ENCODE measurements around the gene WIPF1. TPM values are rescaled to one million over a fixed set of nuclear protein-coding genes. Genes with fewer than 3 reads are reported as not detected.

WIPF1 gene
- polyA plus RNA-seq, 1 donor from 2014 or later: 120 TPM

- no peak overlapping the region for H3K27ac Mint-ChIP-seq
- H3K36me3 Mint-ChIP-seq: peaks cover 2% of the 10 kb centered on the region
Measured at GRCh38 chr2:174540893-174541292, 56.7 kb downstream of the WIPF1 start.

DNA sequence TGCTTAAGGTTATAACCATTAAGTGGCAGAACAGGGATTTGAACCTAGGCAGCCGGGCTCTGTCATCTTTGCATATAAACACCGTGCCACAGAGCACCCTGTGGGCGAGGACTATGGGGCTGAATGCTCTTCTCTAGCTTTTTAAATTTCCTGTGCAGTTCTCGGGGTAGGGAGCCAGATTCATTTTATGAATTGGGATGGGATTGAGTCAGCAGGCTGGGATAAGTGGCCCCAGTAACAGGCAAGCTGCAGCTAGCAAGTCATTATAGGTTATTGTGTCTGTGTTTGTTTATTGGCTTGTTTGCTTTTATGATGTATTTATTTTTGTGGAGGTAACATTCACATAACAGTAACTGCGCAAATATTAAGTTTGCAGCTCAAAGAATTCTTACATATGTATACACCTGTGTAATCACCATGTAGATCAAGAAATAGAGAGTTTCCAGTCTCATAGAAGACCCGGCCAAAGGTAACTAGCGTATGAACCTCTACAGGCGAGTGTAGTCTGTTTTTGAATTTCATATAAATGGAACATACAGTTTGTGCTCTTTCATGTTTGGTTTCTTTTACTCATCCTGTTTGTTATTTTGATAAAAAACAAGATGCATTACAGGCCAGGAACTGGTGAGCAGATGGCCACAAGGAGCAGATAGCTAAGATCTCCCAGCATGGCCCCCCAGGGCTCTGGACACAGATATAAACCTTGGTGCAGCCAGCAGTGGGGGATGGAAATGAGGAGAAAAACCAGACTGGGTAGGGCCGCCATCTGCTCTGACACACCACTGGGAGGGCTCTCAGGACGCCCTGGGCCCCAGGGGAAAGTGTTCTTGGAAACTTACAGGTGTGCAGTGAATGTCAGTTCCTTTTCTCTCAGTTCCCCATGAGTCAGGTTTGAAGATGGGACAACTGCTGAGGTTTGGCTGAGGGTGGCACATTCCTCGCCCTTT, 61.6 kb downstream of the WIPF1 start:
- no peak overlapping the region for H3K4me3 Mint-ChIP-seq
- H3K4me1 Mint-ChIP-seq: peaks cover 2 to 6% (median 5%) of the 10 kb centered on the region in 3 donors
- H3K27me3 Mint-ChIP-seq: peaks cover 6% of the 10 kb centered on the region
- H3K36me3 Mint-ChIP-seq: no peaks in the 10 kb centered on the region
- no peak overlapping the region for H3K27ac Mint-ChIP-seq
- H3K9me3 Mint-ChIP-seq: no peaks in the 10 kb centered on the region

More at GRCh38 chr2:174540893-174541292, 56.7 kb downstream of the WIPF1 start:
- Mint-ChIP-seq H3K4me3 (no peak overlapping the region), H3K27me3 (peaks cover 4% of the 10 kb centered on the region), H3K4me1 (peaks cover 2 to 5% (median 4%) of the 10 kb centered on the region in 3 donors), H3K9me3 (no peaks in the 10 kb centered on the region)

- H3K4me3 Mint-ChIP-seq: no peak overlapping the region
Measured at GRCh38 chr2:174535083-174535482, 62.5 kb downstream of the WIPF1 start.

DNA sequence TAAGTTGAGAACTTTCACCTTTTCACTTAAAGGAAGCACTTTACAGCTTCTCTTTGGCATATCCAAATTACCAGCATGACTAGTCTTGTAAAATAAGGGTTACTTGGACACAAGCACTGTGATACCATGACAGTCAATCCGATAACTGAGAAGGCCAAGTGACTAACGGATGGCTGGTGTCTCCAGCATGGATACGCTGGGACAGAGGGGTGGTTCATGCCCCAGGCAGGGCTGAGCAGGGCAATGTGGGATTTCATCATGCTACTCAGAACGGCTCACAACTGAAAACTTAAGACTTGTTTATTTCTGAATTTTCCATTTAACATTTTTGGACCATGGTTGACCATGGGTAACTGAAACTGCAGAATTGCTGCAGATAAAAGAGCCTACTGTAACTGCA, 67.7 kb downstream of the WIPF1 start:
- Mint-ChIP-seq H3K9me3 (peaks cover 5 to 8% (median 6%) of the 10 kb centered on the region in 3 donors), H3K4me1 (no peaks in the 10 kb centered on the region), H3K27ac (no peak overlapping the region)

More at GRCh38 chr2:174535083-174535482, 62.5 kb downstream of the WIPF1 start:
- H3K27me3 Mint-ChIP-seq: peaks cover 6% of the 10 kb centered on the region
- no peak overlapping the region for H3K27ac Mint-ChIP-seq
- H3K9me3 Mint-ChIP-seq: no peaks in the 10 kb centered on the region
- peaks cover 2 to 6% (median 5%) of the 10 kb centered on the region in 3 donors for H3K4me1 Mint-ChIP-seq
- no peaks in the 10 kb centered on the region for H3K36me3 Mint-ChIP-seq

DNA sequence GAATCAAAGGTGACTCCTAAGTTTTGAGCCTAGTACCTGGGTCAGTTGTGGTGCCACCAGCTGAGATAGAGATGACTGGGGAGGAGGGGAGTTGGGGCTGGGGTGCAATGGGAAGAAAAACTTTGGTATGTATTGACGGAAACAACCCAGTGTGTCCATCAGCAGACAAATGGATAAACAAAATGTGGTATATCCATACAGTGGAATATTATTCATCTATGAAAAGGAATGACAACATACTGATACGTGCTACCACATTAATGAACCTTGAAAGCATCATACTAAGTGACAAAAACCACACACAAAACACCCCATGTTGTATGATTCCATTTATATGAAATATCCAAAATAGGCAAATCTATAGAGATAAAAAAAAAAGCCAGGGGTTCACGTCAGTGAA, 69.6 kb downstream of the WIPF1 start:
- H3K4me3 Mint-ChIP-seq: no peak overlapping the region
- H3K27me3 Mint-ChIP-seq: peaks cover 4% of the 10 kb centered on the region
- H3K4me1 Mint-ChIP-seq: peaks cover 3 to 10% (median 9%) of the 10 kb centered on the region in 3 donors
- H3K9me3 Mint-ChIP-seq: peaks cover 5 to 8% (median 6%) of the 10 kb centered on the region in 3 donors
- H3K36me3 Mint-ChIP-seq: peaks cover 7% of the 10 kb centered on the region
- H3K27ac Mint-ChIP-seq: no peak overlapping the region

More for the DNA sequence above, 67.7 kb downstream of the WIPF1 start:
- Mint-ChIP-seq H3K36me3 (peaks cover 7% of the 10 kb centered on the region), H3K27me3 (no peaks in the 10 kb centered on the region), H3K4me3 (no peak overlapping the region)

GRCh38 chr2:174527101-174527721, 70.4 kb downstream of the WIPF1 start:
- H3K9me3 Mint-ChIP-seq: peaks cover 5 to 8% (median 6%) of the 10 kb centered on the region in 3 donors
- no peak overlapping the region for H3K27ac Mint-ChIP-seq
- peaks cover 4% of the 10 kb centered on the region for H3K27me3 Mint-ChIP-seq
- peaks cover 7% of the 10 kb centered on the region for H3K36me3 Mint-ChIP-seq
- H3K4me3 Mint-ChIP-seq: no peak overlapping the region
- peaks cover 3 to 12% (median 10%) of the 10 kb centered on the region in 3 donors for H3K4me1 Mint-ChIP-seq

- Mint-ChIP-seq H3K9me3 (peaks cover 5 to 8% (median 6%) of the 10 kb centered on the region in 3 donors), H3K36me3 (peaks cover 7% of the 10 kb centered on the region), H3K4me1 (peaks cover 3 to 12% (median 10%) of the 10 kb centered on the region in 3 donors), H3K27me3 (peaks cover 4% of the 10 kb centered on the region), H3K27ac (no peak overlapping the region), H3K4me3 (peak overlapping the region in 1 of 4 donors; percentile 44)
Measured at GRCh38 chr2:174524527-174524926, 73.1 kb downstream of the WIPF1 start.

GRCh38 chr2:174522553-174522952, 75.1 kb downstream of the WIPF1 start:
- Mint-ChIP-seq H3K27ac (no peak overlapping the region), H3K27me3 (peaks cover 4% of the 10 kb centered on the region), H3K4me3 (no peak overlapping the region), H3K4me1 (peaks cover 3 to 12% (median 10%) of the 10 kb centered on the region in 3 donors), H3K36me3 (peaks cover 4% of the 10 kb centered on the region), H3K9me3 (peaks cover under 1 to 3% (median 3%) of the 10 kb centered on the region in 3 donors)

GRCh38 chr2:174518395-174518794, 79.2 kb downstream of the WIPF1 start:
- Mint-ChIP-seq H3K27ac (no peak overlapping the region), H3K9me3 (no peaks in the 10 kb centered on the region)

DNA sequence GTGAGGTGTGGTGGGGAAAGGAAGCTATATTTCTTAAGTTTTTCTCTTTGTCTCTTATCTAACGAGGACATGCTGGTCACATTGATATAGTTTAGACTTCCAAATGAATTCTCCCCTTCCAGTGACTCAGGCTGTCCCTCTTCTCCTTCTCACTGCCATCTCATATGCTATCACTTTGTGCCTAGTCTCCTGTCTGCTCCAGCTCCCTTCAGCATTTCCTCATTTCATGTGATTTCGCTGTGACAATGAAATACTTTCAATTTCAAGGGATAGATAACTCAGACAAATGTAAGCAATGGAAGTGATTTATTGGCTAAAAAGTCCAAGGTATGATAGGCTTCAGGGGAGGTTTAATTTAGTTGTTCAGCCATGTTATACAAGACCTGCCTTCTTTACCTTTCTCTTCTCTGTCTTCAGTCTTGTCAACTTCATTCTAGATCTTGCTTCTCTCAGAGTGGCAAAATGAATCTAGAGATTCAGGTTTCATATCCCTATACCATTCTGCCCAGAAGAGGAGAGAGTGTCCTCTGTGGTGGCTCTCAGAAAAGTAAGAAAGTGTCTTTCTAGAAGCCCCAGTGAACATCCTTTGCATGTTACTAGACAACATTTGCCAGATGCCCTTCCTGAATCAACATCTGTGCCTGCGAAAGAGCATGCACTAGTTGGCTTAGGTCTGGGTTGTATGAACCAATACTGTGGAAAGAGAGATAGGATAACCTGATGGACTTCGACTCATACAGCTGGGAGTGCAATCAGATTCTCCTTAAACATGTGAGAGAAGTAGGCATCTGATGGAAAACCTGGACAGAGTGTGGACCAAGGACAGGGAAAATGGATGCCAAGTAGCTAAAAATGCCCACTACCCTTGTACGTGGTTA, 80.9 kb downstream of the WIPF1 start:
- H3K4me3 Mint-ChIP-seq: peak overlapping the region in 1 of 4 donors; percentile 56
- H3K36me3 Mint-ChIP-seq: no peaks in the 10 kb centered on the region
- peaks cover 0 to 8% (median 0%) of the 10 kb centered on the region in 3 donors for H3K9me3 Mint-ChIP-seq
- peak overlapping the region in 2 of 3 donors; percentile 0 to 71 for H3K27ac Mint-ChIP-seq
- H3K4me1 Mint-ChIP-seq: peaks cover 7 to 14% (median 7%) of the 10 kb centered on the region in 3 donors
- no peaks in the 10 kb centered on the region for H3K27me3 Mint-ChIP-seq

More at GRCh38 chr2:174518395-174518794, 79.2 kb downstream of the WIPF1 start:
- H3K27me3 Mint-ChIP-seq: no peaks in the 10 kb centered on the region
- peaks cover 7 to 17% (median 7%) of the 10 kb centered on the region in 3 donors for H3K4me1 Mint-ChIP-seq
- no peak overlapping the region for H3K4me3 Mint-ChIP-seq
- H3K36me3 Mint-ChIP-seq: no peaks in the 10 kb centered on the region

DNA sequence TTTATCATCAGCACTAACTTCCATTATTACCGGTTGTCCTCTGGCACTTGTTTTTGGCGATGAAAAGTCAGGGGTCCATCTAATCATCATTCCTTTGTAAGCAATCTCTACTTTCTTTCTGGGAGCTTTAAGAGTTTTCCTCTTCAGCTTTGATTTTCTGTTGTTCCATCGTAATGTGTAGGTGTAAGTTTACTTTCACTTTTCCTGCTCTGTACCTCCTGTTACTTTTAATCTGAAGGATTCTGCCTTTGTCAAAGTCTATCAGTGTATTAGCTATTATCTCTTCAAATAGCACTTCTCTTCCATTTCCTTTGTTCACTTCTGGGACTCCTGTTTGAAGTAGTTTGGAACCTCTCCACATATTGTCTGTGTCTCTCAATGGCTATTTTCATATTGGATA, 85.3 kb downstream of the WIPF1 start:
- Mint-ChIP-seq H3K27me3 (no peaks in the 10 kb centered on the region), H3K4me1 (peaks cover 7 to 14% (median 7%) of the 10 kb centered on the region in 3 donors), H3K36me3 (no peaks in the 10 kb centered on the region), H3K9me3 (peaks cover 2 to 26% (median 11%) of the 10 kb centered on the region in 3 donors), H3K27ac (no peak overlapping the region), H3K4me3 (no peak overlapping the region)

DNA sequence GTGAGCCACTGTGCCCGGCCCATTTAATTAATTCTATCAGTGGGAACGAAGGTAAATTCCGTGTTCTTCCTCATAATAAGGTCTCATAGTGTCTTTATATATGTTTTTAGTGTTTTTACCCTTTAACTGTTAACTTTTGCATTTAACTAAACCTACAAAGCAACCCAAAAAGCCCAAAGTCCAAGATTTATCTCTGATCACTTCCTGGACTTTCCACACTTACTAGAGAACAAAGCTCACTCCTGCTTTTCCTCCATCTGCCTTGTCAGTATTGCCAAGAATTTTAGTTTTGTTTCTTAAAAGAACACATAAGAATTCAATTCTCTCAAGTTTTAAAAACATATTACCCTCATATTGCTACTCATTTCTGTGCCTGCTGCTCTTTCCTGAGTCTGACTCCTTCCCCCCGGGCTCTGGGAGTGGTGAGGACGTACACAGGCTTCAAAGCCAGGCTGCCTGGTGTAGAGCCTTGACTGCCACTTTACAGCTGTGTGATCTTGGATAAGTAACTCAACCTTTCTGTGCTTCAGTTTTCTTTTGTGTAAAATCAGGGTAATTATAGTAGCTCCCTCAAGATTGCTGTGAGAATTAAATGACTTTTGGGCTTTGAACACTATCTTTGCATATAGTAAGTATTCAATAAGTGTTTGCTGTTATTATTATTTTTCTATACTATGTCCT, 85.9 kb downstream of the WIPF1 start:
- H3K36me3 Mint-ChIP-seq: no peaks in the 10 kb centered on the region
- H3K9me3 Mint-ChIP-seq: peaks cover 2 to 26% (median 11%) of the 10 kb centered on the region in 3 donors
- H3K27ac Mint-ChIP-seq: no peak overlapping the region
- H3K4me1 Mint-ChIP-seq: peaks cover 3 to 10% (median 4%) of the 10 kb centered on the region in 3 donors
- H3K4me3 Mint-ChIP-seq: peak overlapping the region in 1 of 4 donors; percentile 68
- no peaks in the 10 kb centered on the region for H3K27me3 Mint-ChIP-seq

- no peaks in the 10 kb centered on the region for H3K36me3 Mint-ChIP-seq
- no peak overlapping the region for H3K4me3 Mint-ChIP-seq
- no peak overlapping the region for H3K27ac Mint-ChIP-seq
- H3K4me1 Mint-ChIP-seq: peaks cover 0 to 3% (median 0%) of the 10 kb centered on the region in 3 donors
- H3K9me3 Mint-ChIP-seq: peaks cover 2 to 26% (median 11%) of the 10 kb centered on the region in 3 donors
- no peaks in the 10 kb centered on the region for H3K27me3 Mint-ChIP-seq
Measured at GRCh38 chr2:174510583-174511189, 86.9 kb downstream of the WIPF1 start.

Data from IgD-negative memory B cell (primary cell).